ENCODE results near the gene RNF13.
"Not testable (repeated sequence)": the region's sequence is repeated elsewhere in the genome, so short reads cannot be mapped to it uniquely, and the experiment has no call there.

Gene RNF13

GRCh38 chr3:149801195-149801594, 11.8 kb upstream of the RNF13 start:
- DNase-seq (ENCODE audit: low read depth in 3 of 3): no peak

- DNase-seq (ENCODE audit: low read depth in 3 of 3): no peak
These were observed 11.4 kb upstream of the RNF13 start for GRCh38 chr3:149801639-149802038.

GRCh38 chr3:149806171-149806778, 6.7 kb upstream of the RNF13 start:
- DNase-seq (ENCODE audit: low read depth in 3 of 3): no peak

- peak; percentile 6 to 40 (median 39) for DNase-seq (ENCODE audit: low read depth in 3 of 3)
These were observed 4.7 kb upstream of the RNF13 start for GRCh38 chr3:149808209-149808829.

GRCh38 chr3:149809699-149810098, 3.3 kb upstream of the RNF13 start:
- no peak for DNase-seq (ENCODE audit: low read depth in 3 of 3)

GRCh38 chr3:149810846-149811245, 2.2 kb upstream of the RNF13 start:
- DNase-seq (ENCODE audit: low read depth in 3 of 3): no peak

- no peak for DNase-seq (ENCODE audit: low read depth in 3 of 3)
These were observed 830 bp upstream of the RNF13 start for GRCh38 chr3:149812165-149812605.

- DNase-seq (ENCODE audit: low read depth in 3 of 3): no peak
These were observed 609 bp downstream of the RNF13 start for GRCh38 chr3:149813367-149814281.

GRCh38 chr3:149815321-149815720, 2.3 kb downstream of the RNF13 start:
- no peak for DNase-seq (ENCODE audit: low read depth in 3 of 3)

GRCh38 chr3:149815728-149816127, 2.7 kb downstream of the RNF13 start:
- DNase-seq (ENCODE audit: low read depth in 3 of 3): no peak

GRCh38 chr3:149816311-149816710, 3.3 kb downstream of the RNF13 start:
- no peak for DNase-seq (ENCODE audit: low read depth in 3 of 3)

GRCh38 chr3:149816986-149817385, 4.0 kb downstream of the RNF13 start:
- DNase-seq (ENCODE audit: low read depth in 3 of 3): no peak

- no peak for DNase-seq (ENCODE audit: low read depth in 3 of 3)
These were observed 6.4 kb downstream of the RNF13 start for GRCh38 chr3:149819432-149819831.

GRCh38 chr3:149820183-149820582, 7.2 kb downstream of the RNF13 start:
- no peak for DNase-seq (ENCODE audit: low read depth in 3 of 3)

GRCh38 chr3:149826636-149827035, 13.6 kb downstream of the RNF13 start:
- no peak for DNase-seq (ENCODE audit: low read depth in 3 of 3)

GRCh38 chr3:149828390-149828789, 15.4 kb downstream of the RNF13 start:
- no peak for DNase-seq (ENCODE audit: low read depth in 3 of 3)

- not testable (repeated sequence) for DNase-seq (ENCODE audit: low read depth in 3 of 3)
These were observed 16.6 kb downstream of the RNF13 start for GRCh38 chr3:149829631-149830030.

GRCh38 chr3:149830902-149831301, 17.9 kb downstream of the RNF13 start:
- no peak for DNase-seq (ENCODE audit: low read depth in 3 of 3)

- DNase-seq (ENCODE audit: low read depth in 3 of 3): no peak
These were observed 18.3 kb downstream of the RNF13 start for GRCh38 chr3:149831321-149831720.

GRCh38 chr3:149832086-149832485, 19.1 kb downstream of the RNF13 start:
- DNase-seq (ENCODE audit: low read depth in 3 of 3): no peak

- no peak for DNase-seq (ENCODE audit: low read depth in 3 of 3)
These were observed 20.2 kb downstream of the RNF13 start for GRCh38 chr3:149833241-149833640.

GRCh38 chr3:149838491-149838890, 25.5 kb downstream of the RNF13 start:
- DNase-seq (ENCODE audit: low read depth in 3 of 3): not testable (repeated sequence)

GRCh38 chr3:149839469-149839868, 26.5 kb downstream of the RNF13 start:
- DNase-seq (ENCODE audit: low read depth in 3 of 3): not testable (repeated sequence)
